Mucosa of stomach (tissue), 1 donor: ENCODE measurements around the gene ZBTB12.

Experiments
- H3K27me3 ChIP-seq: one replicate; pipeline ENCODE4 v1.7.0; 2013; ENCODE audit warnings: mild to moderate bottlenecking, low read length; ENCODE audit not compliant: control insufficient read depth, insufficient read depth
- H3K36me3 ChIP-seq: one replicate; pipeline ENCODE4 v1.7.0; 2013; ENCODE audit warnings: low read length; ENCODE audit not compliant: control insufficient read depth, insufficient read depth
- H3K4me1 ChIP-seq: one replicate; pipeline ENCODE4 v1.7.0; 2013; ENCODE audit warnings: mild to moderate bottlenecking, low read length; ENCODE audit not compliant: control insufficient read depth, insufficient read depth
- H3K4me3 ChIP-seq: one replicate; pipeline ENCODE4 v1.7.0; 2013; ENCODE audit warnings: low read length
- H3K9ac ChIP-seq: one replicate; pipeline ENCODE4 v1.7.0; 2013; ENCODE audit warnings: mild to moderate bottlenecking, low read length, moderate library complexity
- H3K9me3 ChIP-seq: one replicate; pipeline ENCODE4 v1.7.0; 2013; ENCODE audit warnings: mild to moderate bottlenecking, low read length, moderate library complexity; ENCODE audit not compliant: control insufficient read depth
- donor health status: Pancreatic carcinoma.

Gene ZBTB12

DNA sequence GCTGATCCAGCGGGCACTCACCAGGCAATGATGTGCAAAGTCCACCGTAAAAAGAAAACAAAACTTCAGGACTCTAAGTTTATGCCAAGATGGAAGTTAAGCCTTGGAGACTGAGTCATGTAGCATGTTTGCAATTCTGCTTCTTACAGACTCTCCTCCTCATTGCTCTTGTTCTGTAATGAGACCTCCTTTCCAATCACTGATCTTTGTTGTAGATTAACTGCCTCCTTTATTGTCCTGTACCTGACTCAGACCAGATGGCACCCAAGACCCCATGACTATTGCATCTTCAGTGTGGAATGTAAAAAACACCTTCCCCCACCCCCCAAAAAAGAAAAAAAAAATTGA is 50.4 kb downstream of the ZBTB12 start:
- no peak overlapping the region for H3K9ac ChIP-seq
- no peaks in the 10 kb centered on the region for H3K36me3 ChIP-seq
- H3K4me3 ChIP-seq = no peak overlapping the region
- H3K4me1 ChIP-seq = no peaks in the 10 kb centered on the region
- no peaks in the 10 kb centered on the region for H3K9me3 ChIP-seq
- no peaks in the 10 kb centered on the region for H3K27me3 ChIP-seq

DNA sequence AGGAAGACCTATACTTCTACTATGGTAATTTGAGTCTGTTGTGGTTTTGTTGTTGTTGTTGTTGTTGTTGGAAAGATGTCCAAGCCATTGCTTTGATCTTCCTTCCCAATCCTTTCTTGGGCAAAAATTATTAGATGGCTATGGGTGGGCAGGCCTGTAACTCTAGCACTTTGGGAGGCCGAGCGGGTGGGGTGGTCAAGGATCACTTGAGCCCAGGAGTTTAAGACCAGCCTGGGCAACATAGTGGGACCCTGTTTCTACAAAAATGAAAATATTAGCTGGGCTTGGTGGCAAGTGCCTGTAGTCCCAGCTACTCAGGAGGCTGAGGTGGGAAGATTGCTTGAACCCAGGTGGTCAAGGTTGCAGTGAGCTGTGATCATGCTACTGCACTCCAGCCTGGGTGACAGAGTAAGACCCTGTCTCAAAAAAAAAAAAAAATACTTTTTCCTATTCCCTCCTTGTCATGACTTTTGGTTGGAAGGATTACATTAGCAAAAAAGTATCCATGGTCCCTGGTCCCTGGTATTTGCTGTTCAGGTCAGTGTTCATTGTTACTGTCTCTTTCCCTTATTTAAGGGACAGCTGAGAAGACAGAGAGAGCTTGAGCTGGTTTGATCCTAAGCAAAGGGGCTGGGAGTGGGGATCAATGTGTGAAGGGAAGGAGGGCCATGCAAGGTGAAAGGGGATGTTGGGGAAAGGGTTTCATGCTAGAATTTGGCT is 51.0 kb downstream of the ZBTB12 start:
- Histone ChIP-seq H3K9me3 (no peaks in the 10 kb centered on the region), H3K4me3 (no peak overlapping the region), H3K36me3 (no peaks in the 10 kb centered on the region), H3K9ac (no peak overlapping the region), H3K27me3 (no peaks in the 10 kb centered on the region), H3K4me1 (no peaks in the 10 kb centered on the region)
